ENCODE measurements around the gene HIBADH. TPM values are rescaled to one million over a fixed set of nuclear protein-coding genes. Genes with fewer than 3 reads are reported as not detected.

Gene HIBADH
- total RNA-seq, 1 donor from 2014 or later = 29.8 TPM

GRCh38 chr7:27554826-27555225 is 107.9 kb downstream of the HIBADH start:
- no peak for DNase-seq (ENCODE audit: extremely low read depth, low read depth, low spot score)

GRCh38 chr7:27553273-27553672 is 109.4 kb downstream of the HIBADH start:
- no peak for DNase-seq (ENCODE audit: extremely low read depth, low read depth, low spot score)

GRCh38 chr7:27551803-27552400 is 110.8 kb downstream of the HIBADH start:
- DNase-seq (ENCODE audit: extremely low read depth, low read depth, low spot score) = no peak

- no peak for DNase-seq (ENCODE audit: extremely low read depth, low read depth, low spot score)
Measured at GRCh38 chr7:27549606-27550005, 113.1 kb downstream of the HIBADH start.

- DNase-seq (ENCODE audit: extremely low read depth, low read depth, low spot score) = no peak
Measured at GRCh38 chr7:27548304-27548703, 114.4 kb downstream of the HIBADH start.

GRCh38 chr7:27547401-27547800 is 115.3 kb downstream of the HIBADH start:
- no peak for DNase-seq (ENCODE audit: extremely low read depth, low read depth, low spot score)

GRCh38 chr7:27546610-27547009 is 116.1 kb downstream of the HIBADH start:
- no peak for DNase-seq (ENCODE audit: extremely low read depth, low read depth, low spot score)

GRCh38 chr7:27535795-27536194 is 126.9 kb downstream of the HIBADH start:
- no peak for DNase-seq (ENCODE audit: extremely low read depth, low read depth, low spot score)

GRCh38 chr7:27533652-27534081 is 129.0 kb downstream of the HIBADH start:
- DNase-seq (ENCODE audit: extremely low read depth, low read depth, low spot score) = no peak

- no peak for DNase-seq (ENCODE audit: extremely low read depth, low read depth, low spot score)
Measured at GRCh38 chr7:27532314-27532713, 130.4 kb downstream of the HIBADH start.

GRCh38 chr7:27527348-27527714 is 135.4 kb downstream of the HIBADH start:
- no peak for DNase-seq (ENCODE audit: extremely low read depth, low read depth, low spot score)

GRCh38 chr7:27526611-27527347 is 135.9 kb downstream of the HIBADH start:
- DNase-seq (ENCODE audit: extremely low read depth, low read depth, low spot score) = no peak

GRCh38 chr7:27526131-27526530 is 136.6 kb downstream of the HIBADH start:
- no peak for DNase-seq (ENCODE audit: extremely low read depth, low read depth, low spot score)

- no peak for DNase-seq (ENCODE audit: extremely low read depth, low read depth, low spot score)
Measured at GRCh38 chr7:27523321-27523720, 139.4 kb downstream of the HIBADH start.

GRCh38 chr7:27522566-27522965 is 140.1 kb downstream of the HIBADH start:
- DNase-seq (ENCODE audit: extremely low read depth, low read depth, low spot score) = no peak

- DNase-seq (ENCODE audit: extremely low read depth, low read depth, low spot score) = no peak
Measured at GRCh38 chr7:27520815-27521790, 141.6 kb downstream of the HIBADH start.

GRCh38 chr7:27519793-27520469 is 142.8 kb downstream of the HIBADH start:
- DNase-seq (ENCODE audit: extremely low read depth, low read depth, low spot score) = no peak

- DNase-seq (ENCODE audit: extremely low read depth, low read depth, low spot score) = no peak
Measured at GRCh38 chr7:27518561-27519350, 143.9 kb downstream of the HIBADH start.

- no peak for DNase-seq (ENCODE audit: extremely low read depth, low read depth, low spot score)
Measured at GRCh38 chr7:27516421-27516820, 146.3 kb downstream of the HIBADH start.

- DNase-seq (ENCODE audit: extremely low read depth, low read depth, low spot score) = no peak
Measured at GRCh38 chr7:27515933-27516332, 146.8 kb downstream of the HIBADH start.

All from glomerular endothelial cell (primary cell).